GM12892 (cell line): ENCODE data around the gene FAM120A.

Experiments
- DNase-seq: peaks from one replicate; pipeline ENCODE4 v3.0.0; 2011; ENCODE audit not compliant: insufficient read length
- FAIRE-seq: peaks from 2 replicates; lab custom pipeline; 2011; peaks lifted over from hg19 to GRCh38; lab: Jason Lieb, UNC
- POLR2A ChIP-seq: IDR thresholded peaks from 2 replicates; pipeline ENCODE4 v1.6.1; 2011; ENCODE audit warnings: low read depth, low read length, control low read depth
- POLR2AphosphoS5 ChIP-seq: IDR thresholded peaks from 2 replicates; pipeline ENCODE4 v1.6.1; 2011; ENCODE audit warnings: low read depth, low read length, control low read depth
- TAF1 ChIP-seq: IDR thresholded peaks from 2 replicates; pipeline ENCODE4 v1.6.1; 2011; ENCODE audit warnings: low read depth, mild to moderate bottlenecking, control low read depth, low read length, borderline replicate concordance

FAM120A gene

DNA sequence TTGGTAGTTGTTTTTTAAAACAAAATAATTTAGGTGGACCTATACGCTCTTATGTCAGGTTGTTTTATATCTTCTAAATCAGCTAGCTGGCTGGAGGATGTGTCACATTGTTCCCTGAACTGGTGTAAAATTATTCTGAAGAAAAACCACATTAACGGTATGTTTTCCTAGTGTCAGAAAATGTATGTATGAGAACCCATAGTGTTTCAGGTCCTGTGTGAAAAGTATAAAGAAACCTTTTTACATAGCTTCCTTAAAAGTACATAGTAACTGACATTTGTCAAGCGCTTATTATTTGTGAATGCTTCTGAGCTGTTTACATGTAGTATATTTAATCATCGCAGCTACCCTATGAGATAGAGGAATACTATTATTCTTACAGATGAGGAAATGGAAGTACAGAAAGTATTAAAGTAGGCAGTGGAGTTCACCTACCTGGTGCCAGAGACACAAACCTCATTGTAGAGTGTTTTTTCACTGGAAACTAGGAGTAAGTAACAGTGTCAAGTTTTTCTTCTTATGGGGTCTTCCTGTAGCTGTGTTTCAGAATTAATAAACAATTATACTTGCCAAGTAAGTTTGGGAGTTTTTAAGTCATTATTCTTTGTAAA lies 12.3 kb downstream of the FAM120A start:
- DNase-seq (no peak), FAIRE-seq (no peak)
- TF ChIP-seq POLR2AphosphoS5 (no peak), POLR2A (no peak), TAF1 (no peak)

- TF ChIP-seq POLR2A (no peak), POLR2AphosphoS5 (no peak), TAF1 (no peak)
- DNase-seq: no peak
- peak; percentile 75 for FAIRE-seq
These were observed 12.9 kb downstream of the FAM120A start for GRCh38 chr9:93464395-93464794.

GRCh38 chr9:93464876-93465275 lies 13.4 kb downstream of the FAM120A start:
- TF ChIP-seq POLR2A: no peak
- no peak for TF ChIP-seq POLR2AphosphoS5
- TF ChIP-seq TAF1: no peak
- DNase-seq: no peak
- no peak for FAIRE-seq

DNA sequence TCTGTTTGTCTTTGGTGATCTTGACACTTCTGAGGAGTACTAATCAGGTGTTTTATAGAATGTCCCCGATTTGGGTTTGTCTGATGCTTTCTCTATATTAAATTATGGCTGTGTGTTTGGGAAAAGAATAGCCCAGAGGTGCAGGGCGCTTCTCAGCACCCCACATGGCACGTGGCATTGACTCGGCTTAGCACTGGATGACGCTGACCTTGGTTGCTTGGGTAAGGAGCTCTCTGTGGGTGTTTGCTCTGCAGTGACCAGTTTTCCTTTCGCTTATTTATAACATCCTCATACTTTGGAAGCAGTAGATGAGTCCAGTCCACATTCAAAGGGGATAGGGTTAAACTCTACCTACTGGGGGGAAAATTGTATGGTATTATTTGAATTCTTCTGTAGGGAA lies 14.4 kb downstream of the FAM120A start:
- FAIRE-seq: no peak
- no peak for TF ChIP-seq POLR2A
- DNase-seq: no peak

DNA sequence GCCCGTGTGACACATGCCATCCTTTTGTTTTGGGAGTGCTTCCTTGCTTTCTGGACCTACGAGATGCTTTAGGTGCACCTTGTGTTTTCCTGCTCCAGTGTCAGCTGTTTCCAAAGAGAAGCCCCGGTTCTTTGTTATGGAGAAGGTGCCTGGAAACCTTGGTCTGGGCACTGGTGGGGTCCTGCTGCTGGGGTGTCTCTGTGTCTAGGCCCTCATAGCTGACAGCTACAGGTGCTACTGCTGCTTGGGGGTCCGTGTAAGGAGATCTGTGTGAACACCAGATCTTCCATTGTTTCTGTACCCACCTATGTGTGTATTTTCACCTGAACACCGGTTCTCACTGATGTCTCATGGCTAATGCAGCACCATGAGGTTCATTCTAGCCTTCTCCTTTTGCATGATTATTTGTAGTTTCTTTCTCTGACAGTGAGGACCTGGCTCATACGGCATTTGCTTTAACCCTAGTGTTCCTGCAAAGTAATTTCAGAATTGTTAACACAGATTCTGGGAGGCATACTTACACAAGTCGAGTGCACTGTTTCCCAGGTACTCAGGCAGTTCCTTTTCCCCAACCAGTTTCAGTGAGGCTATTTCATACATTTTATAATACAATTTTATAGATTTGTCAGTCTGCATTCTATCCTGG lies 15.1 kb downstream of the FAM120A start:
- no peak for TF ChIP-seq POLR2A
- TF ChIP-seq TAF1: no peak
- no peak for TF ChIP-seq POLR2AphosphoS5
- DNase-seq: no peak
- no peak for FAIRE-seq

GRCh38 chr9:93467062-93467416 lies 15.6 kb downstream of the FAM120A start:
- FAIRE-seq: peak; percentile 71
- TF ChIP-seq POLR2A (no peak), TAF1 (no peak), POLR2AphosphoS5 (no peak)

GRCh38 chr9:93467462-93467861 lies 16.0 kb downstream of the FAM120A start:
- DNase-seq (no peak), FAIRE-seq (no peak)
- no peak for TF ChIP-seq POLR2AphosphoS5
- TF ChIP-seq TAF1: no peak
- no peak for TF ChIP-seq POLR2A

More at GRCh38 chr9:93467062-93467416, 15.6 kb downstream of the FAM120A start:
- DNase-seq: no peak

- DNase-seq: no peak
- TF ChIP-seq POLR2AphosphoS5 (no peak), TAF1 (no peak), POLR2A (no peak)
- no peak for FAIRE-seq
These were observed 17.4 kb downstream of the FAM120A start for GRCh38 chr9:93468763-93469456.

GRCh38 chr9:93470391-93470790 lies 18.9 kb downstream of the FAM120A start:
- TF ChIP-seq TAF1: no peak
- no peak for TF ChIP-seq POLR2AphosphoS5
- TF ChIP-seq POLR2A: no peak
- DNase-seq: no peak
- no peak for FAIRE-seq

DNA sequence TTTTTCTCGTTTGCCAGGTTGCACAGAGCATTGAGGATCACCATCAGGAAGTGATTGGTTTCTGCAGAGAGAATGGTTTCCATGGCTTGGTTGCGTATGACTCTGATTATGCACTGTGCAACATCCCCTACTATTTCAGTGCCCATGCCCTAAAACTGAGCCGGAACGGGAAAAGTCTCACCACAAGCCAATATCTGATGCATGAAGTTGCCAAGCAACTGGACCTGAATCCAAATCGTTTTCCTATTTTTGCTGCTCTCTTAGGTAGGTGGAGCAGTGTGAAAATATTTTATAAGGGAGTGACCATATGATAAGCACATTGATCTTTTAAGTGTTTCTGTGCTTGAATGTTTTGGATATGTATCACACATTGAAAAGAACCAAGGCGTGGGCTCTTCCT lies 19.6 kb downstream of the FAM120A start:
- DNase-seq (no peak), FAIRE-seq (peak; percentile 24)
- TF ChIP-seq POLR2AphosphoS5 (no peak), TAF1 (no peak), POLR2A (no peak)

DNA sequence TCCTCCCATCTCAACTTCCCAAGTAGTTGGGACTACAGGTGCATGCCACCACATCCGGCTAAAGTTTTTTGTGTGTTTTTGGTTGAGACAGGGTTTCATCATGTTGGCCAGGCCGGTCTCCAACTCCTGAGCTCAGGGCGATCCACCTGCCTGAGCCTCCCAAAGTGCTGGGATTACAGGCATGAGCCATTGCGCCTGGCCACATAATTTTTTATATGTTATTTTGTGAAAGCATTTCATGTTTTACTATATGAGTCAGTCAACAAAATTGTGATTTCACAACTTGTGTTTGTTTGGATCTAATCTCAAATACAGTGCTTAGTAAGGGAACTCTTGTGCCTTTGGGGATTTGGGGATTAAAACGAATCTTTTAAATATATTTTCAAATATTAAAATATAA lies 21.9 kb downstream of the FAM120A start:
- no peak for TF ChIP-seq TAF1
- no peak for TF ChIP-seq POLR2AphosphoS5
- TF ChIP-seq POLR2A: no peak
- DNase-seq (no peak), FAIRE-seq (no peak)

DNA sequence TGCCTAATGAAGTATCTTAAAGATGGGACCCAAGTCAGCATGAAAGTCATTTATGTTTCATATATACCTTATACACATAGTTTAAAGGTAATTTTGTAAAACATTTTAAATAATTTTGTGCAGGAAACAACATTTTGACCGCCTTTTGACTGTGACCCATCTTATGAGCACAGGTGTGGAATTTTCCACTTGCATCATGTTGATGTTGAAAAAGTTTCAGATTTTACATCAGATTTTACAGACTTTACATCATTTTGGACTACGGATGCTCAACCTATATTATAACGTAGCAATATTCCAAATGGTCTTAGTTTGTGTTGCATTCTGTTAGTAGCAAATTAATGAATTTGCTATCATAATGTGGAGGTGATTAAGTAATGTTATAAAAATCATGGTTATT lies 23.6 kb downstream of the FAM120A start:
- TF ChIP-seq TAF1 (no peak), POLR2AphosphoS5 (no peak), POLR2A (no peak)
- no peak for FAIRE-seq
- no peak for DNase-seq
